Measurements from ENCODE around the gene LILRB1.

LILRB1 gene

DNA sequence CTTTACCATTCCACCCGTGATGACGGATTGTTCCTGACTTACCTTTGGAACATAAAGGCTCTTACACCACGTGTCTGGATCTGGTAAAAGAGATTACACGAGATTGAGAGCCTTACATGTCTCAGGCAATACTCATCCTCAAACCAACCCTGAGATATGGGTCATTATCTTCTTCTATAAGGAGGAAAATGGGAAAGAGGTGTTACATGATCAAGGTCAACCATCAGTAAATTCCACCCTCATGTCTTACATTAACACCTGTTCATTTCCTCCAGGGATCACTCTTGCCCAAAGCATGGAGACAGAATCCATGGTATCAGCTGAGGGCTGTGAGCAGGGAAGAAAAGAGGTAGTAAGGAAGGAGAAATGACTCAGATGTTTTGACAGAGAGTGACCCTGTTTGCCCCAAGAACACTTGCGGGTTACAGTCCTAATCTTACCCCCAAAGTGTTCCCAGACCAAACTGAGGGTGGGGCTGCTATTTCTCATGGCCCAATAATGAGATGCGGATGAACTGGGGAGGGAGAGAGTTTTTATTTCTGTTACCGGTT, 52.1 kb downstream of the LILRB1 start:
- Histone ChIP-seq H3K4me3 (ENCODE audit: low read length in 2 of 2) (no peak overlapping the region), H3K27me3 (ENCODE audit: control insufficient read depth in 1 of 2, insufficient read depth in 2 of 2, low read length in 2 of 2) (peaks cover 5 to 7% of the 10 kb centered on the region in 2 donors), H3K9me3 (ENCODE audit: control insufficient read depth in 2 of 2, low read length in 2 of 2) (no peaks in the 10 kb centered on the region), H3K9ac (ENCODE audit: low read length in 2 of 2) (no peak overlapping the region), H3K27ac (ENCODE audit: low read length) (no peak overlapping the region), H3K36me3 (ENCODE audit: control insufficient read depth in 2 of 2, insufficient read depth in 2 of 2, low read length in 2 of 2) (no peaks in the 10 kb centered on the region), H3K4me1 (ENCODE audit: control insufficient read depth, insufficient read depth, low read length) (no peaks in the 10 kb centered on the region)

DNA sequence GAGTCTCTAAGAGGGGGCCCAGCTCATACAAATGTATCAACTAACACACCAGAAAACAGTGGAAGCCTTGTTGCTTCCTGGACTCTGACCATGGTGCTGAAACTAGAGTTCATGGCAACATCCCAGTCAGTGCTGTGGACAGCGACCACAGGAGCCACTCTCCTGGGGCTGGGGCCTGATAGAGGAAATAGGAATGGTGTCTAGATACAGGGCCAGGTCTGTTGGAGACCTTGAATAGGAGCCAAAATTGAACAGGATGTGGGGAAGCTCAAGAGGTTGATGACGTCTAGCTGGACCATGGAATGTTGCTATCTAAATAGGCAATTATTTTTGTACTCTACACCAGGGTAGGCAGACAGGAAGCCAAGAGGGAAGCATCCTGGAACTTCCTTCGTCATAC, 54.2 kb downstream of the LILRB1 start:
- Histone ChIP-seq H3K4me1 (ENCODE audit: control insufficient read depth, insufficient read depth, low read length) (no peaks in the 10 kb centered on the region), H3K9ac (ENCODE audit: low read length in 2 of 2) (no peak overlapping the region), H3K36me3 (ENCODE audit: control insufficient read depth in 2 of 2, insufficient read depth in 2 of 2, low read length in 2 of 2) (no peaks in the 10 kb centered on the region), H3K9me3 (ENCODE audit: control insufficient read depth in 2 of 2, low read length in 2 of 2) (no peaks in the 10 kb centered on the region), H3K4me3 (ENCODE audit: low read length in 2 of 2) (no peak overlapping the region), H3K27ac (ENCODE audit: low read length) (no peak overlapping the region), H3K27me3 (ENCODE audit: control insufficient read depth in 1 of 2, insufficient read depth in 2 of 2, low read length in 2 of 2) (peaks cover 5 to 7% of the 10 kb centered on the region in 2 donors)
